Motor neuron (in vitro differentiated cells): Measurements from ENCODE around the gene HECTD3. TPM values are rescaled to one million over a fixed set of nuclear protein-coding genes. Genes with fewer than 3 reads are reported as not detected.

Experiments
- ATAC-seq, 8 experiments: fragments of 200-7000 bp; cut with Tn5 transposase; replicated peaks in 6 of 8; 2 replicates each; pipeline ENCODE4 v1.8.0; 2021; ENCODE audit warnings: mild to moderate bottlenecking in 8 of 8, moderate library complexity in 8 of 8
- H3K27ac ChIP-seq, 2 donors: fragments of 250-450 bp; sonication (Bioruptor Pico); 2 replicates each; pipeline ENCODE4 v1.9.0; 2021; ENCODE audit warnings: antibody characterized with exemption in 2 of 2, mild to moderate bottlenecking in 2 of 2, moderate library complexity in 1 of 2
- H3K4me1 ChIP-seq, 2 donors: fragments of 250-450 bp; sonication (Bioruptor Pico); replicated peaks in 1 of 2; 2 replicates each; pipeline ENCODE4 v1.6.1; 2021; ENCODE audit warnings: antibody characterized with exemption in 2 of 2, mild to moderate bottlenecking in 2 of 2, moderate library complexity in 1 of 2
- H3K4me3 ChIP-seq, 5 donors: fragments of 250-450 bp; sonication (Bioruptor Pico); 2 replicates each; pipeline ENCODE4 v1.9.0; 2021; ENCODE audit warnings: antibody characterized with exemption in 5 of 5, mild to moderate bottlenecking in 5 of 5, moderate library complexity in 4 of 5
- WGBS, 10 experiments: fragments of 450-650 bp; shearing (Covaris generic); methylation state at CpG; one replicate each; pipeline ENCODE4 v1.0.0; 2022; 5-methylcytosine and 5-hydroxymethylcytosine counted together
- in situ Hi-C, 9 experiments: fragments of 400-800 bp; cut with MboI; loops; one replicate each; pipeline ENCODE4 v1.15.0; 2021; ENCODE audit warnings: low sequenced_read_pairs in 9 of 9, low pct_unique_long_range_greater_than_20kb in 2 of 9; ENCODE audit not compliant: unreplicated experiment in 9 of 9
- total RNA-seq, 8 experiments: library from RNA; unstranded; fragments of 300-600 nt; gene quantifications; 2 replicates each; pipeline versions ENCODE4 v1.2.3 to v1.2.4, GENCODE V29; 2022

HECTD3 gene
- total RNA-seq = 10 to 100 TPM; 12.1 to 33.9 (median 23.3) TPM

GRCh38 chr1:45010855-45011811 lies at the start of gene HECTD3:
TSS of gene HECTD3 (minus strand) at chr1:45011324. CDS start at chr1:45011257, 67 bp downstream.
- peak; percentile 63 to 83 (median 80) for ATAC-seq
- in situ Hi-C loops = loop anchor here in 6 of 9 experiments (5.0 to 25.0 kb wide), 7 partner anchors 174 to 476 kb away; partner anchors contain the start of genes TESK2 (in 3 of the 6) and PTCH2 (in 1 of the 6)
- H3K4me1 ChIP-seq = peaks cover 14 to 26% of the 10 kb centered on the region in 2 donors
- peak within 1 kb of the TSS; percentile 92 to 100 (median 100) for H3K4me3 ChIP-seq
- H3K27ac ChIP-seq = peak within 1 kb of the TSS; percentile 39 to 51
- WGBS, 10 experiments = 0 to 17% (median 3%) methylated on average over 1 to 24 of the region's 62 CpGs; no CpG with 5 or more reads in 3 of the 10 experiments

DNA sequence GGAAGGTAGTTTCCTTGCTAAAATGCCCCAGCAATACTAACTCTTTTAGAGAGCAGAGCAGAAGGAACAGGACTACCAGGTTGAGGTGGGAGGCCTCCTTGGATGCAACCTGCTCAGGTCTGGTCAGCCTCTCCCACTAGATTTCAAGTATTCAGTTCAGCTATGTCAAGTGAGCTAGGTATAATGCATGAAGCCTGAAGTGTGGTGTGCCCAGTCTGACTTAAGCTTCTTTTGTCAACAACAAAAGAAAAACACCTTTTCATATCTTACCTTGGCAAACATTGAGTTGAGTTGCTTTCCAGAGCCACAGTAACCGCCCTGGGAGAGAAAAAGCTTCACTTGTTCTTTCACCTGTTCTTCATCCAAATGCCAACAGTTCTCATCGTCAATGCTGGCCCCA lies 48.7 kb upstream of the HECTD3 start:
- WGBS, 10 experiments = 8 to 100% (median 50%) methylated on average over 1 to 2 of the region's 2 CpGs; no CpG with 5 or more reads in 2 of the 10 experiments
- H3K4me1 ChIP-seq = no peaks in the 10 kb centered on the region
- in situ Hi-C loops = no loop called here
- no peak for ATAC-seq
- H3K4me3 ChIP-seq = no peak overlapping the region
- no peak overlapping the region for H3K27ac ChIP-seq

DNA sequence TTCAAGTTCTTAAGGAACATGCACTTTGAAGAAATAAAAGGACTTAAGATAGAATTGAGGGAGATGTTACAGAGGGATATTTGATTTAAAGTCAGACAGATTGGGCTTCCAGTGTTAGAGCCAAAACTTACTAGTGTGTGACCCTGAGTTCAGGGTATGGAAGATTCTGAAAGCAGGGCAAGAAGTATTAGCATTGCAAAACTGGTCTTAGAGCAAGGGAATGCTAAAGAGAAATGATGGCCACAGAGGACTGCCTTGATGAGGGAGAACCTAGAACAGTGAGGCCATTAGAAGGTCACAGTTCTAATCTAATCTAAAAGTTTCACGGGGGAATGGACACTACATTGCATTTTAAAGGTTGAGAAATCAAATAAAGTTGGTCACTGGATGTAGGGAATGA lies 46.4 kb upstream of the HECTD3 start:
- WGBS, 10 experiments = 0 to 100% (median 61%) methylated on average over 1 of the region's 1 CpG
- H3K4me1 ChIP-seq = no peaks in the 10 kb centered on the region
- no peak overlapping the region for H3K4me3 ChIP-seq
- H3K27ac ChIP-seq = no peak overlapping the region
- in situ Hi-C loops = no loop called here
- peak in 3 of 8 experiments; percentile 41 to 96 (median 88) for ATAC-seq

DNA sequence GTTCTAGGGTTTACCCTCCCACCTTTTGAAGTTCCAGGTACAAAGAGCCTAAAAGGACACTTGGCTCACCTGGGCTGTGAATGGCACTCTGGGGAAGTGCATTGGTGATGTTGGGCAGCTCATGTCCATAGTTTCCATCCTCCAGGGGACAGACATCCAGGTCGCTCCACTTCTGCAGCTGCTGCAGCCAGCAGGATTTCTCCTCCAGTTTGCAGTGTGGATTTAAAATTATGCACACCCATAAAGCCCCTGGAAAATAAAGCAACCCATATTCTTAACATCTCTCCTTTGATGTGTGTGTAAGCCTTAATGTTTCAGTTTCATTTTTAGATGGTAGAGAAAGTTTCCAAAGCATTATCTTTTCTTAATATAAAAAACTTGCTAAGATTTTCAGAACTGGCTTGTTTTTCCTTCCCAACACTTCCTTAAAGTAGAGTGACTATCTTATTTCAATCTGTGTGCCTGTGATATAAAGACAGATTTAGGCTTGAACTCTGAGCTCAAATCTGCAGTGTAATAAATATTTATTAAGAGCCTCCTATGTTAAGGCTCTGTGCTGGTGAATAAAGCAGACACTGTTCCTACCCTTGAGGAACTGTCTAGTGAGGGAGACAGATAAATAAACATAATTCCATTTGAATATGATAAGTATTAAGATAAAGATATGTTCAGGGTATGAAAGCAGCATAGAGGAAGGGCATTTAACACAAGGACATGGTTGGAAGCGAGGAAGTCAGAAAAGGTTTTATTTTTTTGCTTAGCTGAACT lies 40.1 kb upstream of the HECTD3 start:
- H3K4me3 ChIP-seq = no peak overlapping the region
- H3K4me1 ChIP-seq = no peaks in the 10 kb centered on the region
- peak in 3 of 8 experiments; percentile 75 to 83 (median 79) for ATAC-seq
- in situ Hi-C loops = no loop called here
- 20 to 100% (median 88%) methylated on average over 1 to 2 of the region's 2 CpGs; no CpG with 5 or more reads in 1 of the 10 experiments for WGBS, 10 experiments
- H3K27ac ChIP-seq = no peak overlapping the region

DNA sequence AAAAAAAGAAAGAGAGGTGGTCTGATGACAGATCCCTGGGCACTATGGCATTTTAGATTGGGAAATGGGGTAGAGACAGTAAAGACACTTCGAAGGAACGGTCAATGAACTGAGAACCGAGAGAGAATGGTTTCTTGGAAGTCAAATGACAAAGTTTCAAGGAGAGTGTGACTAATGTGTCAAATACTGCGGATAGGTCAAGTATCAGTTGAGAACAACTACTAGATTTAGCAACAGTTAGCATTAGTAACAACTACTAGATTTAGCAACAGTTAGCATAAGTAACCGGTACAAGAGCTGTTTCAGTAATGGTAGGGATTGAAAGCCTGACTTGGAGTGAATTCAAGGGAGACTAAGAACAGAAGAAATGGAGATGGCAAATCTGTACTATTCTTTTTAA lies 35.9 kb upstream of the HECTD3 start:
- in situ Hi-C loops = no loop called here
- ATAC-seq = no peak

DNA sequence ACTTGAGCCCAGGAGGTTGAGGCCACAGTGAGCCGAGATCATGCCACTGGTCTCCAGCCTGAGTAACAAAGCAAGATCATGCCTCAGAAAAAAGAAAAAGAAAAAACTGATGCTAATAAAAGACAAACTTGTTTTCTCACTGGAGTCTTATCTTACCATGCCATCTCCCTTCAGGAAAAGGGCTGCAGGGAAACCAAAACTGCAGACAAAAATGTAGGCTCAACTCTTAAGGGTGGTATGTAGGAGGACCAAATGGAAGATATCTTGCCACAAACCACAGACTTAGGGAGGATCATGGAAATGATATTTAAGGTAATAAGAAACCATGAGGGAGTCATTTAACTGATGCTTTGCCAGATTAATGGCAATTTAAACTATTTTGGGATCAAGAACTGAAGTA lies 33.8 kb upstream of the HECTD3 start:
- Histone ChIP-seq H3K4me1 (no peaks in the 10 kb centered on the region), H3K4me3 (no peak overlapping the region), H3K27ac (no peak overlapping the region)
- WGBS, 10 experiments = 80 to 100% methylated on average over 1 of the region's 1 CpG; no CpG with 5 or more reads in 8 of the 10 experiments
- in situ Hi-C loops = no loop called here
- ATAC-seq = no peak

More for the DNA sequence above, 35.9 kb upstream of the HECTD3 start:
- Histone ChIP-seq H3K4me3 (no peak overlapping the region), H3K4me1 (no peaks in the 10 kb centered on the region), H3K27ac (no peak overlapping the region)
- 39 to 100% (median 93%) methylated on average over 2 to 5 of the region's 5 CpGs for WGBS, 10 experiments

- ATAC-seq = no peak
- in situ Hi-C loops = no loop called here
- WGBS, 10 experiments = 71 to 100% (median 83%) methylated on average over 1 to 5 of the region's 5 CpGs; no CpG with 5 or more reads in 1 of the 10 experiments
Measured at GRCh38 chr1:45043094-45043493, 32.0 kb upstream of the HECTD3 start.

GRCh38 chr1:45040297-45040696 lies 29.2 kb upstream of the HECTD3 start:
- H3K4me3 ChIP-seq = no peak overlapping the region
- in situ Hi-C loops = no loop called here
- no peak overlapping the region for H3K27ac ChIP-seq

More at GRCh38 chr1:45043094-45043493, 32.0 kb upstream of the HECTD3 start:
- Histone ChIP-seq H3K4me3 (no peak overlapping the region), H3K4me1 (no peaks in the 10 kb centered on the region), H3K27ac (no peak overlapping the region)

GRCh38 chr1:45038661-45039364 lies 27.7 kb upstream of the HECTD3 start:
- H3K27ac ChIP-seq = no peak overlapping the region
- WGBS, 10 experiments = 0 to 97% (median 90%) methylated on average over 1 to 8 of the region's 8 CpGs; no CpG with 5 or more reads in 3 of the 10 experiments
- no peak overlapping the region for H3K4me3 ChIP-seq
- no peak for ATAC-seq
- H3K4me1 ChIP-seq = no peaks in the 10 kb centered on the region
- in situ Hi-C loops = no loop called here

More at GRCh38 chr1:45040297-45040696, 29.2 kb upstream of the HECTD3 start:
- H3K4me1 ChIP-seq = no peaks in the 10 kb centered on the region
- 62 to 100% (median 88%) methylated on average over 1 to 5 of the region's 5 CpGs; no CpG with 5 or more reads in 1 of the 10 experiments for WGBS, 10 experiments
- ATAC-seq = no peak

DNA sequence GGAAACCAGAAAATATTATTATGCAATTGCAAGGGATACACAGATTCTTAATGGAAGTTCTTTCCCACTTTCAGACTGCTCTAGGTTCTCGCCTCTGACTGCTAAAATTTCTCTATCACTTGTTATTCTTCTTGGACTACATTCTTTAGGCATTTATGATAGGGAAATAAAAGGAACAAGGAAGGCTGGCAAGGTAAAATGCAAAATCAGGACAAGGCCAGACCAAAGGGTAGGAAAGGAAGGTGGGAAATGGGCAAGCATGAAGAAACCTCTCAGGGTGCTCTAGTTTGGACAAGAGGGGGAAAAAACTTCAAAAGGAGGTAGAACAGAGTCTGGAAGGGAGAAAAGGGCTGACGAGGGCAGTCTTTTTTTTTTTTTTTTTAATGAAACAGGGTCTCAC lies 27.1 kb upstream of the HECTD3 start:
- Histone ChIP-seq H3K4me1 (no peaks in the 10 kb centered on the region), H3K4me3 (no peak overlapping the region), H3K27ac (no peak overlapping the region)
- 14 to 100% (median 86%) methylated on average over 1 to 2 of the region's 2 CpGs; no CpG with 5 or more reads in 1 of the 10 experiments for WGBS, 10 experiments
- in situ Hi-C loops = no loop called here
- no peak for ATAC-seq

GRCh38 chr1:45037456-45037855 lies 26.3 kb upstream of the HECTD3 start:
- H3K4me1 ChIP-seq = no peaks in the 10 kb centered on the region
- in situ Hi-C loops = no loop called here
- ATAC-seq = peak in 2 of 8 experiments; percentile 28 to 47
- H3K27ac ChIP-seq = no peak overlapping the region
- H3K4me3 ChIP-seq = no peak overlapping the region

GRCh38 chr1:45035631-45036301 lies 24.6 kb upstream of the HECTD3 start:
- Histone ChIP-seq H3K4me1 (no peaks in the 10 kb centered on the region), H3K27ac (no peak overlapping the region), H3K4me3 (no peak overlapping the region)
- in situ Hi-C loops = no loop called here
- ATAC-seq = no peak
- WGBS, 10 experiments = 50 to 96% (median 85%) methylated on average over 1 to 7 of the region's 7 CpGs; no CpG with 5 or more reads in 1 of the 10 experiments
